ENCODE data around the gene C2CD5. TPM values are rescaled to one million over a fixed set of nuclear protein-coding genes. Genes with fewer than 3 reads are reported as not detected.

C2CD5 gene
- total and polyA plus RNA-seq, 2 donors (not counting 1 experiment from before 2014, with no cell fraction given): 26.6 to 37.7 TPM

- H3K27me3 ChIP-seq (ENCODE audit: control insufficient read depth, insufficient read depth, low read length): no peaks in the 10 kb centered on the region
- H3K4me2 ChIP-seq (ENCODE audit: extremely low read depth, insufficient read depth, low read length): no peak overlapping the region
- no peak overlapping the region for H3K4me3 ChIP-seq (replicated peaks in 1 of 4; ENCODE audit: control extremely low read depth in 1 of 4, insufficient read depth in 1 of 4, low read depth in 3 of 4, low read length in 4 of 4)
- no peaks in the 10 kb centered on the region for H4K20me1 ChIP-seq (ENCODE audit: control insufficient read depth, extremely low read depth, insufficient read depth, low read length)
- no peak overlapping the region for H3K27ac ChIP-seq (ENCODE audit: insufficient read depth, low read length)
- no peak for TF ChIP-seq CTCF (conservative IDR thresholded peaks at IDR 0.05 in 1 of 2, IDR thresholded peaks at IDR 0.05 in 1 of 2; ENCODE audit: low read depth in 1 of 2, low read length in 2 of 2)
- TF ChIP-seq EZH2 (IDR thresholded peaks at IDR 0.05; ENCODE audit: low read length, missing control alignments): no peak
- no peaks in the 10 kb centered on the region for H3K4me1 ChIP-seq (ENCODE audit: control insufficient read depth, extremely low read depth, insufficient read depth, low read length)
- no peak overlapping the region for H3K9ac ChIP-seq (ENCODE audit: insufficient read depth, low read length)
- no peak overlapping the region for H2AFZ ChIP-seq (ENCODE audit: low read length)
- H3K79me2 ChIP-seq (ENCODE audit: control insufficient read depth, insufficient read depth, low read length): no peaks in the 10 kb centered on the region
- no peaks in the 10 kb centered on the region for H3K9me3 ChIP-seq (ENCODE audit: control insufficient read depth, insufficient read depth, low read depth, low read length)
- no peaks in the 10 kb centered on the region for H3K36me3 ChIP-seq (ENCODE audit: control insufficient read depth, insufficient read depth, low read length)
- DNase-seq (ENCODE audit: low read depth in 2 of 2): no peak
Measured at GRCh38 chr12:22588817-22589216, 44.5 kb upstream of the C2CD5 start.

GRCh38 chr12:22578328-22578727, 34.0 kb upstream of the C2CD5 start:
- no peaks in the 10 kb centered on the region for H3K36me3 ChIP-seq (ENCODE audit: control insufficient read depth, insufficient read depth, low read length)
- no peaks in the 10 kb centered on the region for H3K4me1 ChIP-seq (ENCODE audit: control insufficient read depth, extremely low read depth, insufficient read depth, low read length)
- no peak overlapping the region for H2AFZ ChIP-seq (ENCODE audit: low read length)
- H3K27me3 ChIP-seq (ENCODE audit: control insufficient read depth, insufficient read depth, low read length): no peaks in the 10 kb centered on the region
- TF ChIP-seq CTCF (conservative IDR thresholded peaks at IDR 0.05 in 1 of 2, IDR thresholded peaks at IDR 0.05 in 1 of 2; ENCODE audit: low read depth in 1 of 2, low read length in 2 of 2): no peak
- no peaks in the 10 kb centered on the region for H3K9me3 ChIP-seq (ENCODE audit: control insufficient read depth, insufficient read depth, low read depth, low read length)
- H3K79me2 ChIP-seq (ENCODE audit: control insufficient read depth, insufficient read depth, low read length): no peaks in the 10 kb centered on the region
- H3K4me2 ChIP-seq (ENCODE audit: extremely low read depth, insufficient read depth, low read length): no peak overlapping the region
- no peaks in the 10 kb centered on the region for H4K20me1 ChIP-seq (ENCODE audit: control insufficient read depth, extremely low read depth, insufficient read depth, low read length)
- DNase-seq (ENCODE audit: low read depth in 2 of 2): no peak
- no peak overlapping the region for H3K4me3 ChIP-seq (replicated peaks in 1 of 4; ENCODE audit: control extremely low read depth in 1 of 4, insufficient read depth in 1 of 4, low read depth in 3 of 4, low read length in 4 of 4)
- H3K27ac ChIP-seq (ENCODE audit: insufficient read depth, low read length): no peak overlapping the region
- H3K9ac ChIP-seq (ENCODE audit: insufficient read depth, low read length): no peak overlapping the region

DNA sequence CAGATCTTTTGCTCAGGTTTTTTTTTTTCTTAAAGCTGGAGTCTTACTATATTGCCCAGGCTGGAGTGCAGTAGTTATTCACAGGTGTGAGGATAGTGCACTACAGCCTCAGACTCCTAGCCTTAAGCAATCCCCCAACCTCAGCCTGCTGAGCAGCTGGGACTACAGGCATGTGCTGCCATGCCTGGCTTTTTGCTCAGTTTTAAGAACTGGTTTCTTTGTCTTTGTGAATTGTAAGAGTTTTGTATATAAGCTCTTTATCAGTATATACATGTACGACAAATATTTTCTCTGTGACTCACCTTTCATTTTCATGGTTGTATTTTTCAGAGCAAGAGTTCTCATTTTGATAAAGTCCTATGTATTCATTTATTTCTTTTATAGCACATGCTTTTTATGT, 33.3 kb upstream of the C2CD5 start:
- Histone ChIP-seq H3K9me3 (ENCODE audit: control insufficient read depth, insufficient read depth, low read depth, low read length) (no peaks in the 10 kb centered on the region), H3K9ac (ENCODE audit: insufficient read depth, low read length) (no peak overlapping the region), H2AFZ (ENCODE audit: low read length) (no peak overlapping the region), H3K36me3 (ENCODE audit: control insufficient read depth, insufficient read depth, low read length) (no peaks in the 10 kb centered on the region), H3K79me2 (ENCODE audit: control insufficient read depth, insufficient read depth, low read length) (no peaks in the 10 kb centered on the region), H3K4me1 (ENCODE audit: control insufficient read depth, extremely low read depth, insufficient read depth, low read length) (no peaks in the 10 kb centered on the region), H3K27me3 (ENCODE audit: control insufficient read depth, insufficient read depth, low read length) (no peaks in the 10 kb centered on the region), H3K4me3 (replicated peaks in 1 of 4; ENCODE audit: control extremely low read depth in 1 of 4, insufficient read depth in 1 of 4, low read depth in 3 of 4, low read length in 4 of 4) (no peak overlapping the region), H3K27ac (ENCODE audit: insufficient read depth, low read length) (no peak overlapping the region), H4K20me1 (ENCODE audit: control insufficient read depth, extremely low read depth, insufficient read depth, low read length) (no peaks in the 10 kb centered on the region), H3K4me2 (ENCODE audit: extremely low read depth, insufficient read depth, low read length) (no peak overlapping the region)
- no peak for DNase-seq (ENCODE audit: low read depth in 2 of 2)
- no peak for TF ChIP-seq EZH2 (IDR thresholded peaks at IDR 0.05; ENCODE audit: low read length, missing control alignments)
- no peak for TF ChIP-seq CTCF (conservative IDR thresholded peaks at IDR 0.05 in 1 of 2, IDR thresholded peaks at IDR 0.05 in 1 of 2; ENCODE audit: low read depth in 1 of 2, low read length in 2 of 2)
